Measurements from ENCODE around the gene CCNQ. TPM values are rescaled to one million over a fixed set of nuclear protein-coding genes. Genes with fewer than 3 reads are reported as not detected.
"Not testable (repeated sequence)": the region's sequence is repeated elsewhere in the genome, so short reads cannot be mapped to it uniquely, and the experiment has no call there.

Gene CCNQ
- total and polyA plus RNA-seq, 12 donors: 16.9 to 132 (median 22.9) TPM

DNA sequence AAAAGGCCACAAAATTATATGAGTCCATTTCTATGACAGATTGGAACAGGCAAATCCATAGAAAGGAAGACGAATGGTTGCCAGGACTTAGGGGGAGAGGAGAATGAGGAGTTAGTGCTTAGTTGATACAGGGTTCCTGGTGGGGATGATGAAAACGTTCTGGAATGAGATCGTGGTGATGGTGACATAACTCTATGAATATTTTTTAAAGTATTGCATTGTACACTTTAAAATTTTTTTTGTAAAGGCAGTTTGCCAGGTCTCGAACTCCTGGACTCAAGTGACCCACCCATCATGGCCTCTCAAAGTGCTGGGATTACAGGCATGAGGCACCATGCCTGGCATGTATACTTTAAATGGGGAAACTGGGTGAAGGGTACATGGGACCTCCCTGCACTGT is 9.9 kb upstream of the CCNQ start:
- peaks cover 0 to 72% (median 0%) of the 10 kb centered on the region in 7 donors for H3K27me3 ChIP-seq
- H3K4me1 ChIP-seq: peaks cover 0 to 14% (median 11%) of the 10 kb centered on the region in 9 donors
- 69 to 70% methylated on average over 4 of the region's 4 CpGs for WGBS, 2 donors
- H3K4me3 ChIP-seq: no peak overlapping the region
- no peaks in the 10 kb centered on the region for H3K9me3 ChIP-seq
- TF ChIP-seq, protein P1, sequence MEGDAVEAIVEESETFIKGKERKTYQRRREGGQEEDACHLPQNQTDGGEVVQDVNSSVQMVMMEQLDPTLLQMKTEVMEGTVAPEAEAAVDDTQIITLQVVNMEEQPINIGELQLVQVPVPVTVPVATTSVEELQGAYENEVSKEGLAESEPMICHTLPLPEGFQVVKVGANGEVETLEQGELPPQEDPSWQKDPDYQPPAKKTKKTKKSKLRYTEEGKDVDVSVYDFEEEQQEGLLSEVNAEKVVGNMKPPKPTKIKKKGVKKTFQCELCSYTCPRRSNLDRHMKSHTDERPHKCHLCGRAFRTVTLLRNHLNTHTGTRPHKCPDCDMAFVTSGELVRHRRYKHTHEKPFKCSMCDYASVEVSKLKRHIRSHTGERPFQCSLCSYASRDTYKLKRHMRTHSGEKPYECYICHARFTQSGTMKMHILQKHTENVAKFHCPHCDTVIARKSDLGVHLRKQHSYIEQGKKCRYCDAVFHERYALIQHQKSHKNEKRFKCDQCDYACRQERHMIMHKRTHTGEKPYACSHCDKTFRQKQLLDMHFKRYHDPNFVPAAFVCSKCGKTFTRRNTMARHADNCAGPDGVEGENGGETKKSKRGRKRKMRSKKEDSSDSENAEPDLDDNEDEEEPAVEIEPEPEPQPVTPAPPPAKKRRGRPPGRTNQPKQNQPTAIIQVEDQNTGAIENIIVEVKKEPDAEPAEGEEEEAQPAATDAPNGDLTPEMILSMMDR (IDR thresholded peaks at IDR 0.05): no peak
- no peak overlapping the region for H3K27ac ChIP-seq
- no peak for ATAC-seq
- intact Hi-C loops (cut with DNase I): loop anchor here in 3 of 10 donors (5.0 to 10.0 kb wide), 3 partner anchors 46 to 58 kb away; no protein-coding TSS in a partner anchor
- H3K36me3 ChIP-seq: no peaks in the 10 kb centered on the region
- DNase-seq: no peak

DNA sequence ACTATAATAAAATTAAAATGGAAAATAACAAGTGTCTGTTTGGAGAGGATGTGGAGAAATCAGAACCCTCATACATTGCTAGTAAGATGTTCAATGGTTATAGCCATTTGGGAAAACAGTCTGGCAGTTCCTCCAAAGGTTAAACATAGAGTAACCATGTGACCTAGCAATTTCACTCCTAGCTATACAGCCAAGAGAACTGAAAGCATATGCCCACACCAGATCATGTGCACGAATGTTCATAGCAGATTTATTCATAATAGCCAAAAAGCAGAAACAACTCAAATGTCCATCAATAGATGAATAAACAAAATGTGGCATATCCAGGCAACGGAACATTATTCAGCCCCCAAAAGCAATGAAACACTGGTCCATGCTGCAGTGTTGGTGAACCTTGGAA is 9.4 kb upstream of the CCNQ start:
- H3K36me3 ChIP-seq: no peaks in the 10 kb centered on the region
- peaks cover 0 to 72% (median 0%) of the 10 kb centered on the region in 7 donors for H3K27me3 ChIP-seq
- no peaks in the 10 kb centered on the region for H3K9me3 ChIP-seq
- WGBS, 2 donors: 71 to 73% methylated on average over 2 of the region's 2 CpGs
- intact Hi-C loops (cut with DNase I): loop anchor here in 3 of 10 donors (5.0 to 10.0 kb wide), 3 partner anchors 46 to 59 kb away; no protein-coding TSS in a partner anchor
- H3K27ac ChIP-seq: no peak overlapping the region
- no peak overlapping the region for H3K4me3 ChIP-seq
- H3K4me1 ChIP-seq: peaks cover 0 to 14% (median 11%) of the 10 kb centered on the region in 9 donors
- TF ChIP-seq, protein P1 (IDR thresholded peaks at IDR 0.05): no peak
- ATAC-seq: no peak
- no peak for DNase-seq

DNA sequence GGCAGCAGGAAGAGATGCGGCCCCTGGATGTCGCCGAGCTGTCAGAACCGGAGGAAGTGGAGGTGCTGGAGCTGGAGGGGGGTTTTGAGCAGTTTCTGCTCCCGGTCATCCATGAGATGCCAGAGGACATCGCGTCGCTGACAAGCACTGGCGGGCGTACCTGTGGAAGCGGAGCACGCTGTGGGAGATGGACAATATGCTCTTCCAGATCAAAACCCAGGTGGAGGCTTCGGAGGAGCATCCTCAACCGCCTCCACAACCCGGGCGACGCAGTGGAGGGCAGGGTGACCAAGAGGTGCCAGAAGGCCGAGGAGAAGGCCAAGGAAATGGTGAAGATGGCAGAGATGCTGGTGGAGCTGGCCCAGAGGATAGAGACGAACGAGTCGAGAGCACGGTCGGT is 7.6 kb upstream of the CCNQ start:
- ATAC-seq (no peak), DNase-seq (no peak)
- no peaks in the 10 kb centered on the region for H3K9me3 ChIP-seq
- TF ChIP-seq, protein P1 (IDR thresholded peaks at IDR 0.05): no peak
- WGBS, 2 donors: 88 to 90% methylated on average over 22 to 23 of the region's 23 CpGs
- no peak overlapping the region for H3K27ac ChIP-seq
- H3K36me3 ChIP-seq: no peaks in the 10 kb centered on the region
- H3K27me3 ChIP-seq: peaks cover 0 to 53% (median 0%) of the 10 kb centered on the region in 7 donors
- H3K4me3 ChIP-seq: no peak overlapping the region
- intact Hi-C loops (cut with DNase I): loop anchor here in 3 of 10 donors (5.0 to 10.0 kb wide), 3 partner anchors 48 to 61 kb away; no protein-coding TSS in a partner anchor
- peaks cover 0 to 14% (median 11%) of the 10 kb centered on the region in 9 donors for H3K4me1 ChIP-seq

DNA sequence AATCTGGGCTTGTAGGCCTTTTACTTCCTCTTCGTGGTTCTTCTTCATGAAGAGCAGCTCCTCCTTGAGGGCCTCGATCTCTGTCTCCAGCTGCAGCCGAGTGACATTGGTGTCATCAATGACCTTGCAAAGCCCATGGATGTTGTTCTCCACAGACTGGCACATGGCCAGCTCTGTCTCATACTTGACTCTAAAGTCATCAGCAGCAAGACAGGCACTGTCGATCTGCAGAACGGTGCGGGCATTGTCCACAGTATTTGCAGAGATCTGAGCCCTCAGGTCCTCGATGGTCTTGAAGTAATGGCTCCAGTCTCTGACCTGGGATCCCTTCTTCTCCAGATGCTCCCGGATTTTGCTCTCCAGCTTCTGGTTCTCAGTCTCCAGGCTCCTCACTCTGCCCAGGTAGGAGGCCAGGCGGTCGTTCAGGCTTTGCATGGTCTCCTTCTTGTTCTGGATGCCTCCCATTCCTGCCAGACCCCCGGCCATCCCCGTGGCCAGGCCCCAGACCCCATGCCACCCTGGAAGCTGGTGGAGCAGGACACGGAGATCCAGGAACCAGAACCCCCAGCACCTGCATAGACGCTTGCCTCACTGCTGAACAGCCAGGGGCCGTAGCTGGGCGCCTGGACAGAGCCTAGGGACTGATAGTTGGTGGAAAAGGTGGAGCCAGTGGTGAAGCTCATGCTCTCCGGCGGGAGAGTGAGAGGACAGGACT is 5.9 kb upstream of the CCNQ start:
- ATAC-seq, H3K9me3 ChIP-seq, H3K36me3 ChIP-seq, DNase-seq, H3K27ac ChIP-seq, H3K4me3 ChIP-seq: not testable (repeated sequence)
- WGBS, 2 donors: 92% methylated on average over 18 of the region's 18 CpGs
- Histone ChIP-seq H3K4me1 (peaks cover 0 to 14% (median 12%) of the 10 kb centered on the region in 9 donors), H3K27me3 (peaks cover 0 to 36% (median 0%) of the 10 kb centered on the region in 7 donors)
- intact Hi-C loops (cut with DNase I): loop anchor here in 3 of 10 donors (5.0 to 10.0 kb wide), 3 partner anchors 50 to 62 kb away; no protein-coding TSS in a partner anchor

All from heart right ventricle (tissue), 16 donors.